Measurements from ENCODE around the gene NPAP1. TPM values are rescaled to one million over a fixed set of nuclear protein-coding genes. Genes with fewer than 3 reads are reported as not detected.

The NPAP1 gene
- total and polyA plus RNA-seq, 2 of the 13 experiments (the other 11 are each of a cell fraction or from before 2014, with no cell fraction given) = not detected

DNA sequence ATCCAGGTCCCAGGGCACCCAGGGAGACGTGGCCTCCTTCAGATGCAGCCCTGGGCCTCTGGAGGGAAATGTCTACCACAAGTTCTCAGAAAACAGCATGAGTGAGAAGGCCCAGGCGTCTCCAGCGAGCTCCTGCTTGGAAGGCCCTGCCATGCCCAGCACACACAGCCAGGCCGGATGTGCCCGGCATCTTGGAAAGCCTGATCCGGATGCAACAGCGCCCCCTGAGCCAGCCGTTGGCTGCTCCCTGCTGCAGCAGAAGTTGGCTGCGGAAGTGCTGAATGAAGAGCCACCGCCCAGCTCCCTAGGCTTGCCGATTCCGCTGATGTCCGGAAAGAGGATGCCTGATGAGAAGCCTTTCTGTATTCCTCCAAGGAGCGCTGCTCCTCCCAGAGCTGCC, 856 bp downstream of the NPAP1 start:
- Histone ChIP-seq H3K36me3 (replicated peaks in 1 of 2; ENCODE audit: control insufficient read depth in 1 of 2, insufficient read depth in 2 of 2, low read length in 2 of 2) (no peaks in the 10 kb centered on the region), H3K9ac (ENCODE audit: insufficient read depth, low read depth, low read length) (no peak overlapping the region), H4K20me1 (ENCODE audit: insufficient read depth, low read length) (no peaks in the 10 kb centered on the region), H3K79me2 (ENCODE audit: insufficient read depth, low read length) (no peaks in the 10 kb centered on the region), H3K9me3 (ENCODE audit: low read length) (peaks cover 86% of the 10 kb centered on the region), H3K27me3 (ENCODE audit: control insufficient read depth in 1 of 2, insufficient read depth in 2 of 2, low read length in 2 of 2) (no peaks in the 10 kb centered on the region), H3K4me1 (ENCODE audit: insufficient read depth, low read length) (no peaks in the 10 kb centered on the region), H3K4me3 (replicated peaks in 1 of 3; ENCODE audit: insufficient read depth in 1 of 3, low read depth in 2 of 3, low read length in 3 of 3) (no peak overlapping the region), H3K4me2 (ENCODE audit: low read depth, low read length) (no peak overlapping the region), H2AFZ (ENCODE audit: low read length) (no peak overlapping the region), H3K27ac (ENCODE audit: extremely low read length, insufficient read depth, low read length) (no peak overlapping the region)
- ChIA-PET POLR2A (no interaction called here), CTCF (ENCODE audit: low intra/inter-chr PET ratio, low total read pairs) (no interaction called here)
- WGBS (ENCODE audit: low lambda C conversion rate) = 67% methylated on average over 1 of the region's 14 CpGs
- in situ Hi-C loops (cut with HindIII; ENCODE audit: extremely low pct_ligation_motif_present, low pct_unique_long_range_greater_than_20kb) = no loop called here
- ATAC-seq = no peak; the same call in 2 of the 3 replicates
- FAIRE-seq = no peak
- no TSS peak for BruUV-seq (replicated peaks)
- DNase-seq (ENCODE audit: low spot score) = no peak
- intact Hi-C loops (cut with micrococcal nuclease; ENCODE audit: unreplicated experiment) = no loop called here
- no peak for TF ChIP-seq ZNF713 (CRISPR knock-in tag; IDR thresholded peaks at IDR 0.05)
- TF ChIP-seq, protein P1, sequence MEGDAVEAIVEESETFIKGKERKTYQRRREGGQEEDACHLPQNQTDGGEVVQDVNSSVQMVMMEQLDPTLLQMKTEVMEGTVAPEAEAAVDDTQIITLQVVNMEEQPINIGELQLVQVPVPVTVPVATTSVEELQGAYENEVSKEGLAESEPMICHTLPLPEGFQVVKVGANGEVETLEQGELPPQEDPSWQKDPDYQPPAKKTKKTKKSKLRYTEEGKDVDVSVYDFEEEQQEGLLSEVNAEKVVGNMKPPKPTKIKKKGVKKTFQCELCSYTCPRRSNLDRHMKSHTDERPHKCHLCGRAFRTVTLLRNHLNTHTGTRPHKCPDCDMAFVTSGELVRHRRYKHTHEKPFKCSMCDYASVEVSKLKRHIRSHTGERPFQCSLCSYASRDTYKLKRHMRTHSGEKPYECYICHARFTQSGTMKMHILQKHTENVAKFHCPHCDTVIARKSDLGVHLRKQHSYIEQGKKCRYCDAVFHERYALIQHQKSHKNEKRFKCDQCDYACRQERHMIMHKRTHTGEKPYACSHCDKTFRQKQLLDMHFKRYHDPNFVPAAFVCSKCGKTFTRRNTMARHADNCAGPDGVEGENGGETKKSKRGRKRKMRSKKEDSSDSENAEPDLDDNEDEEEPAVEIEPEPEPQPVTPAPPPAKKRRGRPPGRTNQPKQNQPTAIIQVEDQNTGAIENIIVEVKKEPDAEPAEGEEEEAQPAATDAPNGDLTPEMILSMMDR (CRISPR knock-in tag; IDR thresholded peaks at IDR 0.05) = peak; percentile 7; the same call in 1 of the 2 replicates

- FAIRE-seq = no peak
- ChIA-PET CTCF (ENCODE audit: low intra/inter-chr PET ratio, low total read pairs) (no interaction called here), POLR2A (no interaction called here)
- Histone ChIP-seq H3K4me2 (ENCODE audit: low read depth, low read length) (no peak overlapping the region), H3K36me3 (replicated peaks in 1 of 2; ENCODE audit: control insufficient read depth in 1 of 2, insufficient read depth in 2 of 2, low read length in 2 of 2) (no peaks in the 10 kb centered on the region), H4K20me1 (ENCODE audit: insufficient read depth, low read length) (no peaks in the 10 kb centered on the region), H3K9me3 (ENCODE audit: low read length) (peaks cover 89% of the 10 kb centered on the region), H3K9ac (ENCODE audit: insufficient read depth, low read depth, low read length) (no peak overlapping the region), H3K27me3 (ENCODE audit: control insufficient read depth in 1 of 2, insufficient read depth in 2 of 2, low read length in 2 of 2) (no peaks in the 10 kb centered on the region), H3K27ac (ENCODE audit: extremely low read length, insufficient read depth, low read length) (no peak overlapping the region), H3K4me3 (replicated peaks in 1 of 3; ENCODE audit: insufficient read depth in 1 of 3, low read depth in 2 of 3, low read length in 3 of 3) (no peak overlapping the region), H3K79me2 (ENCODE audit: insufficient read depth, low read length) (no peaks in the 10 kb centered on the region), H2AFZ (ENCODE audit: low read length) (no peak overlapping the region), H3K4me1 (ENCODE audit: insufficient read depth, low read length) (no peaks in the 10 kb centered on the region)
- WGBS (ENCODE audit: low lambda C conversion rate) = 0% methylated on average over 1 of the region's 1 CpG
- no TSS peak for BruUV-seq (replicated peaks)
- ATAC-seq = peak; percentile 54; the same call in 2 of the 3 replicates
- TF ChIP-seq STAG1 (CRISPR knock-in tag; IDR thresholded peaks at IDR 0.05) (peak; percentile 55), NFE2 (CRISPR knock-in tag; IDR thresholded peaks at IDR 0.05) (no peak)
- TF ChIP-seq, protein P1 (CRISPR knock-in tag; IDR thresholded peaks at IDR 0.05) = peak; percentile 24; the same call in 1 of the 2 replicates
- DNase-seq (ENCODE audit: low spot score) = no peak
- intact Hi-C loops (cut with micrococcal nuclease; ENCODE audit: unreplicated experiment) = no loop called here
- in situ Hi-C loops (cut with HindIII; ENCODE audit: extremely low pct_ligation_motif_present, low pct_unique_long_range_greater_than_20kb) = no loop called here
These were observed 2.9 kb downstream of the NPAP1 start for GRCh38 chr15:24678485-24678884.
